Measurements from ENCODE around the gene KCNMA1.

The KCNMA1 gene

DNA sequence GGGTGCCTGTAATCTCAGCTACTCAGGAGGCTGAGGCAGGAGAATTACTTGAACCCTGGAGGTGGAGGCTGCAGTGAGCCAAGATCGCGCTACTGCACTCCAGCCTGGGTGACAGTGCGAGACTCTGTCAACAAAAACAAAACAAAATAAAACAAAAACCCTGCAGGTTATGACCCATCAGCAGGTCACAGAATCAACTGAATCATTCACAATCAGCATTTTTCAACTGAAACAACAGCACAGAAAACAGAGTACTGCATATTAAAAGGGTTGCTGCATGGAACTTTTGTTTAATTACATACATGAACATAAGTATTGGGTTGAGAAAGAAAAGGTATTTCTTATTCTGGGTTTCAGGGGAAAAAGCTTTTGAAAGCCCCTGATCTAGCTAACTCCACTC lies 77.6 kb downstream of the KCNMA1 start:
- no peak for TF ChIP-seq TEAD4 (IDR thresholded peaks at IDR 0.05)
- TF ChIP-seq, protein P1, sequence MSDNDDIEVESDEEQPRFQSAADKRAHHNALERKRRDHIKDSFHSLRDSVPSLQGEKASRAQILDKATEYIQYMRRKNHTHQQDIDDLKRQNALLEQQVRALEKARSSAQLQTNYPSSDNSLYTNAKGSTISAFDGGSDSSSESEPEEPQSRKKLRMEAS (IDR thresholded peaks at IDR 0.05) = no peak
- TF ChIP-seq RAD21 (IDR thresholded peaks at IDR 0.05; ENCODE audit: low read depth) = no peak
- no peak for TF ChIP-seq TAF1 (IDR thresholded peaks at IDR 0.05; ENCODE audit: low read depth)
- TF ChIP-seq TCF12 (IDR thresholded peaks at IDR 0.05; ENCODE audit: low read depth) = no peak
- no peak for TF ChIP-seq CEBPB (IDR thresholded peaks at IDR 0.05)
- no peak for TF ChIP-seq EP300 (IDR thresholded peaks at IDR 0.05; ENCODE audit: borderline replicate concordance)
- TF ChIP-seq NFIC (IDR thresholded peaks at IDR 0.05) = no peak
- TF ChIP-seq, protein P2, sequence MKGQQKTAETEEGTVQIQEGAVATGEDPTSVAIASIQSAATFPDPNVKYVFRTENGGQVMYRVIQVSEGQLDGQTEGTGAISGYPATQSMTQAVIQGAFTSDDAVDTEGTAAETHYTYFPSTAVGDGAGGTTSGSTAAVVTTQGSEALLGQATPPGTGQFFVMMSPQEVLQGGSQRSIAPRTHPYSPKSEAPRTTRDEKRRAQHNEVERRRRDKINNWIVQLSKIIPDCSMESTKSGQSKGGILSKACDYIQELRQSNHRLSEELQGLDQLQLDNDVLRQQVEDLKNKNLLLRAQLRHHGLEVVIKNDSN (IDR thresholded peaks at IDR 0.05) = no peak
- no peak for TF ChIP-seq FOXM1 (IDR thresholded peaks at IDR 0.05; ENCODE audit: borderline replicate concordance, low read depth)
- TF ChIP-seq ZBTB7A (IDR thresholded peaks at IDR 0.05; ENCODE audit: low read depth) = no peak
- no peak for TF ChIP-seq EGR1 (IDR thresholded peaks at IDR 0.05)
- TF ChIP-seq YY1 (IDR thresholded peaks at IDR 0.05; ENCODE audit: low read depth) = no peak
- TF ChIP-seq CREB1 (IDR thresholded peaks at IDR 0.05; ENCODE audit: low read depth) = no peak
- TF ChIP-seq REST (IDR thresholded peaks at IDR 0.05; ENCODE audit: low read depth) = no peak

DNA sequence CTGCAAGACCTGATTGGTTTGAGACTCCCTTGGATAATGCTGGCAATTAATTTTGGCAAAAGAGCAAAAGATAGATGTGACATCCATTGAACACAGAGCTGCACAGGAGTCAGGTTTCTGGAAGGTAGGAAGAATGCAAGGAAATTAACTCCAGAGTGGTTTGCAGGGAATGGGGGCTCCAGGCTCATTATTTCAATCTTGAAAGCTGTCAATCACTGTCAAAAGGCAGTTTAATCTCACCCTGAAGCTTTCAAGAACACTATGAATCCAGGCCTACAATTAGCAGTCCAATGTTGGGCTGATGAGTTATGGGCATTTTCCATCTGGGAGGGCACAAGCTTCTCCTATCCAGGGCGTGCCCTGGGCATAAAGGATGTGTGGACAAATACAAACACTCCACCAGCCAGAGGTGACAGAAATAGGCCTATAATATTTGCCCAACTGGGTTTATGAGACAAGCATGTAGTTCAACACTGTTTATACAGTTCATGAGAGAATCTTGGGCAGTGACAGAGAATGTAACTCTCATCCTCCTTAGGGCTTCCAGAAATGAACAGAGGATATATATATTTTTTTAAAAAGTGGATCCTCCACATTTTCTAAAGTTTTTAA lies 80.5 kb downstream of the KCNMA1 start:
- no peak for TF ChIP-seq TAF1 (IDR thresholded peaks at IDR 0.05; ENCODE audit: low read depth)
- TF ChIP-seq, protein P2 (IDR thresholded peaks at IDR 0.05) = no peak
- no peak for TF ChIP-seq TCF12 (IDR thresholded peaks at IDR 0.05; ENCODE audit: low read depth)
- no peak for TF ChIP-seq RAD21 (IDR thresholded peaks at IDR 0.05; ENCODE audit: low read depth)
- no peak for TF ChIP-seq ZBTB7A (IDR thresholded peaks at IDR 0.05; ENCODE audit: low read depth)
- no peak for TF ChIP-seq FOXM1 (IDR thresholded peaks at IDR 0.05; ENCODE audit: borderline replicate concordance, low read depth)
- no peak for TF ChIP-seq NFIC (IDR thresholded peaks at IDR 0.05)
- TF ChIP-seq EGR1 (IDR thresholded peaks at IDR 0.05) = no peak
- no peak for TF ChIP-seq TEAD4 (IDR thresholded peaks at IDR 0.05)
- no peak for TF ChIP-seq EP300 (IDR thresholded peaks at IDR 0.05; ENCODE audit: borderline replicate concordance)

GRCh38 chr10:77555591-77556212 lies 81.9 kb downstream of the KCNMA1 start:
- TF ChIP-seq NFIC (IDR thresholded peaks at IDR 0.05) = no peak
- TF ChIP-seq REST (IDR thresholded peaks at IDR 0.05; ENCODE audit: low read depth) = no peak
- TF ChIP-seq CEBPB (IDR thresholded peaks at IDR 0.05) = no peak
- no peak for TF ChIP-seq EP300 (IDR thresholded peaks at IDR 0.05; ENCODE audit: borderline replicate concordance)
- TF ChIP-seq EGR1 (IDR thresholded peaks at IDR 0.05) = no peak
- TF ChIP-seq FOXM1 (IDR thresholded peaks at IDR 0.05; ENCODE audit: borderline replicate concordance, low read depth) = no peak

GRCh38 chr10:77554996-77555397 lies 82.6 kb downstream of the KCNMA1 start:
- TF ChIP-seq, protein P1 (IDR thresholded peaks at IDR 0.05) = no peak
- no peak for TF ChIP-seq REST (IDR thresholded peaks at IDR 0.05; ENCODE audit: low read depth)
- TF ChIP-seq TCF12 (IDR thresholded peaks at IDR 0.05; ENCODE audit: low read depth) = no peak

Measured in Ishikawa (cell line).